Astrocyte (in vitro differentiated cells and primary cell): ENCODE results near the gene GABBR2. TPM values are rescaled to one million over a fixed set of nuclear protein-coding genes. Genes with fewer than 3 reads are reported as not detected.

Experiments used
- DNase-seq: peaks from one replicate; pipeline ENCODE4 v3.0.0-alpha.2; 2010; ENCODE audit warnings: low read depth
- FAIRE-seq: peaks from 2 replicates; lab custom pipeline; 2011; peaks lifted over from hg19 to GRCh38; lab: Jason Lieb, UNC
- H2AFZ ChIP-seq: 2 replicates; pipeline ENCODE4 v1.6.0; 2012; ENCODE audit warnings: low read depth, low read length, inconsistent platforms
- H3K27ac ChIP-seq: 2 replicates; pipeline ENCODE4 v1.5.1; 2011; ENCODE audit warnings: low read depth, low read length, inconsistent platforms
- H3K27me3 ChIP-seq: 2 replicates; pipeline ENCODE4 v1.6.0; 2011; ENCODE audit warnings: low read length, inconsistent platforms; ENCODE audit not compliant: insufficient read depth
- H3K36me3 ChIP-seq: 2 replicates; pipeline ENCODE4 v1.5.1; 2011; ENCODE audit warnings: low read length, inconsistent platforms; ENCODE audit not compliant: insufficient read depth
- H3K4me1 ChIP-seq: 2 replicates; pipeline ENCODE4 v1.5.1; 2011; ENCODE audit warnings: low read length, inconsistent platforms; ENCODE audit not compliant: insufficient read depth
- H3K4me2 ChIP-seq: 2 replicates; pipeline ENCODE4 v1.6.0; 2012; ENCODE audit warnings: low read length, inconsistent platforms
- H3K4me3 ChIP-seq: 2 replicates; pipeline ENCODE4 v1.5.1; 2011; ENCODE audit warnings: low read depth, mild to moderate bottlenecking, low read length, inconsistent platforms; ENCODE audit not compliant: insufficient read depth
- H3K79me2 ChIP-seq: 2 replicates; pipeline ENCODE4 v1.6.0; 2012; ENCODE audit warnings: mild to moderate bottlenecking, low read length, inconsistent platforms; ENCODE audit not compliant: insufficient read depth
- H3K9ac ChIP-seq: 2 replicates; pipeline ENCODE4 v1.6.0; 2012; ENCODE audit warnings: mild to moderate bottlenecking, low read length, inconsistent platforms
- H3K9me3 ChIP-seq: 2 replicates; pipeline ENCODE4 v1.5.1; 2012; ENCODE audit warnings: low read depth, mild to moderate bottlenecking, low read length, inconsistent platforms; ENCODE audit not compliant: insufficient read depth
- H4K20me1 ChIP-seq: 2 replicates; pipeline ENCODE4 v1.6.0; 2012; ENCODE audit warnings: low read length, inconsistent platforms; ENCODE audit not compliant: insufficient read depth
- H3K27ac Mint-ChIP-seq: one replicate; pipeline ENCODE4 v1.8.0; 2021; ENCODE audit warnings: mild to moderate bottlenecking, mixed read lengths; ENCODE audit not compliant: unreplicated experiment
- H3K27me3 Mint-ChIP-seq: one replicate; pipeline ENCODE4 v1.8.0; 2021; ENCODE audit warnings: low read depth, mixed read lengths; ENCODE audit not compliant: unreplicated experiment
- H3K36me3 Mint-ChIP-seq: one replicate; pipeline ENCODE4 v1.8.0; 2021; ENCODE audit warnings: low read depth, mixed read lengths; ENCODE audit not compliant: unreplicated experiment
- H3K4me1 Mint-ChIP-seq: one replicate; pipeline ENCODE4 v1.8.0; 2021; ENCODE audit warnings: low read depth, mixed read lengths; ENCODE audit not compliant: unreplicated experiment
- H3K4me3 Mint-ChIP-seq: one replicate; pipeline ENCODE4 v1.8.0; 2021; ENCODE audit warnings: mild to moderate bottlenecking, moderate library complexity, mixed read lengths; ENCODE audit not compliant: unreplicated experiment
- H3K9me3 Mint-ChIP-seq: one replicate; pipeline ENCODE4 v1.8.0; 2021; ENCODE audit warnings: mild to moderate bottlenecking, mixed read lengths; ENCODE audit not compliant: unreplicated experiment
- CTCF ChIP-seq: IDR thresholded peaks from 2 replicates; pipeline ENCODE4 v1.5.1; 2011; ENCODE audit warnings: low read depth, mild to moderate bottlenecking, inconsistent platforms, low read length, moderate library complexity; ENCODE audit not compliant: insufficient read depth
- EZH2 ChIP-seq: IDR thresholded peaks from 2 replicates; pipeline ENCODE4 v1.6.1; 2012; ENCODE audit warnings: mild to moderate bottlenecking, low read length, inconsistent platforms; ENCODE audit not compliant: insufficient read depth
- total RNA-seq: library from RNA; stranded (reverse); gene quantifications from 2 replicates; pipeline ENCODE4 v1.2.1, GENCODE V29; 2021

Gene GABBR2
- total RNA-seq, 1 donor from 2014 or later, result 2.0 TPM

- no peak overlapping the region for H3K4me3 ChIP-seq
- no peaks in the 10 kb centered on the region for H3K9me3 ChIP-seq
- FAIRE-seq (no peak), DNase-seq (no peak)
- peaks cover 3% of the 10 kb centered on the region for H3K4me1 ChIP-seq
- H3K27me3 ChIP-seq, result no peaks in the 10 kb centered on the region
- Mint-ChIP-seq H3K36me3 (no peaks in the 10 kb centered on the region), H3K4me1 (peaks cover 9% of the 10 kb centered on the region), H3K9me3 (no peaks in the 10 kb centered on the region), H3K4me3 (no peak overlapping the region), H3K27me3 (peaks cover 21% of the 10 kb centered on the region), H3K27ac (no peak overlapping the region)
- no peak for TF ChIP-seq CTCF
- no peak for TF ChIP-seq EZH2
- no peak overlapping the region for H2AFZ ChIP-seq
- no peak overlapping the region for H3K4me2 ChIP-seq
- H3K27ac ChIP-seq, result no peak overlapping the region
- H4K20me1 ChIP-seq, result no peaks in the 10 kb centered on the region
- no peaks in the 10 kb centered on the region for H3K36me3 ChIP-seq
- H3K9ac ChIP-seq, result no peak overlapping the region
- no peaks in the 10 kb centered on the region for H3K79me2 ChIP-seq
Measured at GRCh38 chr9:98559561-98559960, 149.2 kb downstream of the GABBR2 start.

GRCh38 chr9:98558575-98558974 lies 150.2 kb downstream of the GABBR2 start:
- FAIRE-seq, result no peak

More at GRCh38 chr9:98558575-98558974, 150.2 kb downstream of the GABBR2 start:
- H3K27ac ChIP-seq, result no peak overlapping the region
- H3K9ac ChIP-seq, result no peak overlapping the region
- H3K9me3 ChIP-seq, result no peaks in the 10 kb centered on the region
- no peaks in the 10 kb centered on the region for H3K36me3 ChIP-seq
- H4K20me1 ChIP-seq, result no peaks in the 10 kb centered on the region
- no peaks in the 10 kb centered on the region for H3K27me3 ChIP-seq
- Mint-ChIP-seq H3K9me3 (no peaks in the 10 kb centered on the region), H3K36me3 (no peaks in the 10 kb centered on the region), H3K27ac (peak overlapping the region; percentile 23), H3K27me3 (peaks cover 20% of the 10 kb centered on the region), H3K4me1 (peaks cover 9% of the 10 kb centered on the region), H3K4me3 (no peak overlapping the region)
- no peak overlapping the region for H3K4me3 ChIP-seq
- peak; percentile 64 for DNase-seq
- H3K4me1 ChIP-seq, result peaks cover 3% of the 10 kb centered on the region
- no peaks in the 10 kb centered on the region for H3K79me2 ChIP-seq
- TF ChIP-seq CTCF, result no peak
- no peak for TF ChIP-seq EZH2
- peak overlapping the region; percentile 31 for H2AFZ ChIP-seq
- peak overlapping the region; percentile 13 for H3K4me2 ChIP-seq
